ENCODE results near the gene TIMM8A.

DNA sequence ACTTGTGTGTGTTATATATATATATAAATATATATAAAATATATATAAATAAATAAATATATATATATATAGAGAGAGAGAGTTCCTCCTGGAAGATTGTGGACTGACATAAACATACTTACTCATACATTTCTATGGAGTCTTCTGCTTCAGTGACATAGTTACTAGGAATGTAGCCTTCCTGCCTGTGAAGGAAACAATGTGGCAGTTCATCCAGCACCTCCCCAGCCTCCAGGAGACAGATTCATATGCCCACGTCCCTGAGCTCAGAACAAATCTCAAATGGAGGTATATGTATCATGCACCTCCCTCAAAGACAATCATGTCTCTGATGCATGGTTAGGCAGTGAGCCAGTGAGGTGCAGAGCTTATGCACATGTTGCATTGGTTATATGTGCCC lies 11.4 kb upstream of the TIMM8A start:
- TF ChIP-seq ZNF274 (IDR thresholded peaks at IDR 0.05; ENCODE audit: low read depth, low read length) (no peak), YY1 (IDR thresholded peaks at IDR 0.05; ENCODE audit: insufficient read depth, insufficient read length) (no peak), SUZ12 (IDR thresholded peaks at IDR 0.05; ENCODE audit: extremely low read depth, insufficient read depth, insufficient read length) (no peak)
